ENCODE results near the gene DCLK1. TPM values are rescaled to one million over a fixed set of nuclear protein-coding genes. Genes with fewer than 3 reads are reported as not detected.

The DCLK1 gene
- total RNA-seq, 2 donors from 2014 or later = 3.8 to 3.9 TPM

DNA sequence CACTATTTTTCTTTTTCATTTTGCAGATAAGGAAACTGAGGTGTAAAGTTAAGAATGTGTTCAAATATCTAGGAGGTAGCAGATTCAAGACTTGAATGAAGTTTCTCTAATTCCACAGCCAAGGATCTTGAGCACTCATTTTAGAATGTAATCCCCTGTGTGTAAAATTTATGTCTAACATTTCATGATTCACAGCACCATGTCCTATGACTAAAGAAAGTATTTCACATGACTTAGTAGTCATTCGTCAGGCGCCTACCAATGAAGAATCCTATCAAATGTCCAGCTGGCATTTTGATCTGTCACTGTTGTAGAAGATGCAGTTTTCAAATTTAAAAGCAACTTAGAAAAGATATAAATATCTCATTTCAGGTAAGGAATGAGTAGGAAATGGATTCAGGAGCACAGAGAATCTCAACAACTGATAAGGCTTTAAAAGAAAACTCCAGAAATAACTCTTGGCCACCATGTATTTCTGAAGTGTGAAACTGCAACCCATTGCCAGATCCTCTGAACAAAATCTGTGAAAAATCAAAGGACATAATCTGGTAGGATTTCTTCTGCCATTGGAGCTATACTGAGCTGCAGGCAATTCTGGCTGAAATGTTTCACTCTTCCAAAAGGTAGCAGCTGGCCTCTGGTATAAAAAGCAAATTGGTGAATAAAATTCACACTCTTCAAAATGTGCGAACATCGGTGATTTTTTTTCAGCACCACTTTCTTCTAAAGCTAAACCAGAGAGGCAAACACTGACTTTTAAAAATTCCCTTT, 92.2 kb downstream of the DCLK1 start:
- no peaks in the 10 kb centered on the region for H3K4me1 ChIP-seq (replicated peaks)
- intact Hi-C loops (cut with DNase I) = no loop called here
- DNase-seq (ENCODE audit: low spot score) = no peak
- H3K27ac ChIP-seq = no peak overlapping the region
- H3K36me3 ChIP-seq = no peaks in the 10 kb centered on the region
- H3K9me3 ChIP-seq = no peaks in the 10 kb centered on the region
- 98% methylated on average over 4 of the region's 4 CpGs for WGBS
- TF ChIP-seq POLR2A (IDR thresholded peaks at IDR 0.05) (no peak), POLR2AphosphoS5 (IDR thresholded peaks at IDR 0.05) (no peak)
- TF ChIP-seq, protein P1, sequence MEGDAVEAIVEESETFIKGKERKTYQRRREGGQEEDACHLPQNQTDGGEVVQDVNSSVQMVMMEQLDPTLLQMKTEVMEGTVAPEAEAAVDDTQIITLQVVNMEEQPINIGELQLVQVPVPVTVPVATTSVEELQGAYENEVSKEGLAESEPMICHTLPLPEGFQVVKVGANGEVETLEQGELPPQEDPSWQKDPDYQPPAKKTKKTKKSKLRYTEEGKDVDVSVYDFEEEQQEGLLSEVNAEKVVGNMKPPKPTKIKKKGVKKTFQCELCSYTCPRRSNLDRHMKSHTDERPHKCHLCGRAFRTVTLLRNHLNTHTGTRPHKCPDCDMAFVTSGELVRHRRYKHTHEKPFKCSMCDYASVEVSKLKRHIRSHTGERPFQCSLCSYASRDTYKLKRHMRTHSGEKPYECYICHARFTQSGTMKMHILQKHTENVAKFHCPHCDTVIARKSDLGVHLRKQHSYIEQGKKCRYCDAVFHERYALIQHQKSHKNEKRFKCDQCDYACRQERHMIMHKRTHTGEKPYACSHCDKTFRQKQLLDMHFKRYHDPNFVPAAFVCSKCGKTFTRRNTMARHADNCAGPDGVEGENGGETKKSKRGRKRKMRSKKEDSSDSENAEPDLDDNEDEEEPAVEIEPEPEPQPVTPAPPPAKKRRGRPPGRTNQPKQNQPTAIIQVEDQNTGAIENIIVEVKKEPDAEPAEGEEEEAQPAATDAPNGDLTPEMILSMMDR (IDR thresholded peaks at IDR 0.05) = no peak
- H3K4me3 ChIP-seq = no peak overlapping the region
- no peaks in the 10 kb centered on the region for H3K27me3 ChIP-seq (replicated peaks; ENCODE audit: insufficient read depth)

DNA sequence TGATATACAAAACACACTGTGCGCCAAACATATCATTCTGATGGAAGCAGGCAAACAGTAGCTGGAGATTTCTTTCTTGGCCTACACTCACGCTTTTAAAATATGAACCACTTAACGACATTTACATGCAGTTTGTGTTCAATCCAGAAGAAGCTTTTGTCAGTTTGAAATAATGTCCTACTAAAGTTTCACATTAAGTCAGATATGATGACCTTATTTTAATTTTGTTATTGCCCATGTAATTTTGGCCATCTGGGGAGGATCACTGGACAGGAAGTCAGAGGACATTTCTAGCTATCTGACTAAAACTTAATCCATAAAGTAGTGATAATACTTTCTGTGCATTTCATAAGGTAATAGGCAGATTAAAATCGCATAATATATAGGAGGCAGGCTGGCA, 98.1 kb downstream of the DCLK1 start:
- H3K27me3 ChIP-seq (replicated peaks; ENCODE audit: insufficient read depth) = no peaks in the 10 kb centered on the region
- no peaks in the 10 kb centered on the region for H3K9me3 ChIP-seq
- no peak for DNase-seq (ENCODE audit: low spot score)
- H3K4me1 ChIP-seq (replicated peaks) = no peaks in the 10 kb centered on the region
- TF ChIP-seq POLR2AphosphoS5 (IDR thresholded peaks at IDR 0.05) (no peak), POLR2A (IDR thresholded peaks at IDR 0.05) (no peak)
- TF ChIP-seq, protein P1 (IDR thresholded peaks at IDR 0.05) = no peak
- intact Hi-C loops (cut with DNase I) = no loop called here
- H3K36me3 ChIP-seq = no peaks in the 10 kb centered on the region
- H3K4me3 ChIP-seq = no peak overlapping the region
- H3K27ac ChIP-seq = no peak overlapping the region
- WGBS = 66% methylated on average over 4 of the region's 4 CpGs

DNA sequence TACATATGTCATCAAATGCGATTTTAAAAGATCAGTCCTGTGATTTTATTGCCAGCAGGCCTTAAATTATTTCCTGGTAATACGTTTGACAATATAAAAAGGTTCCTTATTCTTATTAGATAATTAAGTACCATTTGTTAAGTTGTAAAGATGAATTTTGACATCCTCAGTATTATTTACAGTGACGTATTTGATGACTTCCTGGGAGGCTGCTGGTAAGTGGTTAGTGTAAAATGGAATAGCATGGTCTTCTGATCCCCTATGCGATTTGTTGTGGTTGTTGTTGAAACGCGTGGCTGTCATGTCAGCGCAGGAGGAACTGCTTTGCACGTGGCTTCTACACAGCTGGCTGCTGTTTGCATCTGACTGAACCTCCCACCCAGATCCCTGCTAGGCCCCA, 99.7 kb downstream of the DCLK1 start:
- intact Hi-C loops (cut with DNase I) = no loop called here
- Histone ChIP-seq H3K4me1 (replicated peaks) (no peaks in the 10 kb centered on the region), H3K9me3 (no peaks in the 10 kb centered on the region), H3K4me3 (no peak overlapping the region), H3K36me3 (no peaks in the 10 kb centered on the region), H3K27ac (no peak overlapping the region), H3K27me3 (replicated peaks; ENCODE audit: insufficient read depth) (no peaks in the 10 kb centered on the region)
- TF ChIP-seq POLR2A (IDR thresholded peaks at IDR 0.05) (no peak), POLR2AphosphoS5 (IDR thresholded peaks at IDR 0.05) (no peak)
- TF ChIP-seq, protein P1 (IDR thresholded peaks at IDR 0.05) = no peak
- DNase-seq (ENCODE audit: low spot score) = no peak
- WGBS = 61% methylated on average over 8 of the region's 8 CpGs

DNA sequence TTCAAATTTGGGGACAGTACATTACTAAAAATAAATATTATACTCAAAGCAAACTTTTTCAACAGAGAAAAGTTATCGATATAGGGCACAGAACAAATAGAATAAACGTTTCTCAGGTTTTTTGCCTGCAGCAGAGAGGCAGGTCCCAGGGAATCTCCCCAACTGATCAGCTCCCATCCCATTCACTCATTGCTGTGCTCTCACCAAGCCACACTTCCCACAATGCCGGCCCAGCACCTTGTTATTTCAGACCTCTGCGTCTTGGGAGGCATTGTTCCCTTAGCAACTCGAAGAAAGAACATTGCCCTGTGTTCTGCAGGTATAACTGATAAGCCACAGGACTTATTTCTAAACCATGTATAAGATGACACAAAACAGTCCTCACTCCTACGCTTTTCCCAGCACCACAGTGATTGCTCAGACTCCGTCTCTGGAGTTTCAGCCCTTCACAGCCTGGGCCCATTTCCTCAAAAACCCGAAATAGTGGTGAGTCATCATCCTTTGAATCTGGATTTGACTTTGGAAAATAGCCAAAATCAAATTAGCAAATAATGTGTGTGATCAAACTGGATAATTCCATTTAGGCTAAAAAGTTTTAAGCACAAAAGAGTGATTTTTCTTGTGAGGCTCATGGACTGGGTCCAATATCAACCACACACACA, 100.4 kb downstream of the DCLK1 start:
- no peak overlapping the region for H3K27ac ChIP-seq
- no peaks in the 10 kb centered on the region for H3K27me3 ChIP-seq (replicated peaks; ENCODE audit: insufficient read depth)

More for the DNA sequence above, 100.4 kb downstream of the DCLK1 start:
- 71% methylated on average over 8 of the region's 8 CpGs for WGBS
- Histone ChIP-seq H3K36me3 (no peaks in the 10 kb centered on the region), H3K4me3 (no peak overlapping the region), H3K4me1 (replicated peaks) (no peaks in the 10 kb centered on the region), H3K9me3 (no peaks in the 10 kb centered on the region)
- DNase-seq (ENCODE audit: low spot score) = no peak
- intact Hi-C loops (cut with DNase I) = no loop called here
- TF ChIP-seq POLR2A (IDR thresholded peaks at IDR 0.05) (no peak), POLR2AphosphoS5 (IDR thresholded peaks at IDR 0.05) (no peak)
- TF ChIP-seq, protein P1 (IDR thresholded peaks at IDR 0.05) = no peak

Data from prostate gland (tissue), 2 donors.